Measurements from ENCODE around the gene NOVA2. TPM values are rescaled to one million over a fixed set of nuclear protein-coding genes. Genes with fewer than 3 reads are reported as not detected.

NOVA2 gene
- polyA plus RNA-seq, 1 of the 3 experiments (the other 2 are of a cell fraction) = 1.9 TPM

- no peak for TF ChIP-seq EZH2phosphoT487 (IDR thresholded peaks at IDR 0.05; ENCODE audit: borderline replicate concordance, low read depth)
- no peak for TF ChIP-seq USF2 (IDR thresholded peaks at IDR 0.05; ENCODE audit: borderline replicate concordance, low read depth, low read length)
- no peak for TF ChIP-seq TCF12 (IDR thresholded peaks at IDR 0.05)
- TF ChIP-seq TAF1 (IDR thresholded peaks at IDR 0.05; ENCODE audit: borderline replicate concordance, low read depth, low read length) = no peak
- TF ChIP-seq, protein P1, sequence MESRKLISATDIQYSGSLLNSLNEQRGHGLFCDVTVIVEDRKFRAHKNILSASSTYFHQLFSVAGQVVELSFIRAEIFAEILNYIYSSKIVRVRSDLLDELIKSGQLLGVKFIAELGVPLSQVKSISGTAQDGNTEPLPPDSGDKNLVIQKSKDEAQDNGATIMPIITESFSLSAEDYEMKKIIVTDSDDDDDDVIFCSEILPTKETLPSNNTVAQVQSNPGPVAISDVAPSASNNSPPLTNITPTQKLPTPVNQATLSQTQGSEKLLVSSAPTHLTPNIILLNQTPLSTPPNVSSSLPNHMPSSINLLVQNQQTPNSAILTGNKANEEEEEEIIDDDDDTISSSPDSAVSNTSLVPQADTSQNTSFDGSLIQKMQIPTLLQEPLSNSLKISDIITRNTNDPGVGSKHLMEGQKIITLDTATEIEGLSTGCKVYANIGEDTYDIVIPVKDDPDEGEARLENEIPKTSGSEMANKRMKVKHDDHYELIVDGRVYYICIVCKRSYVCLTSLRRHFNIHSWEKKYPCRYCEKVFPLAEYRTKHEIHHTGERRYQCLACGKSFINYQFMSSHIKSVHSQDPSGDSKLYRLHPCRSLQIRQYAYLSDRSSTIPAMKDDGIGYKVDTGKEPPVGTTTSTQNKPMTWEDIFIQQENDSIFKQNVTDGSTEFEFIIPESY (IDR thresholded peaks at IDR 0.05; ENCODE audit: borderline replicate concordance, low read depth) = no peak
- TF ChIP-seq FOSL2 (IDR thresholded peaks at IDR 0.05; ENCODE audit: borderline replicate concordance, low read depth) = no peak
- TF ChIP-seq MXI1 (IDR thresholded peaks at IDR 0.05; ENCODE audit: low read depth, low read length) = no peak
- TF ChIP-seq MEF2A (IDR thresholded peaks at IDR 0.05; ENCODE audit: borderline replicate concordance, low read depth) = no peak
- no peak overlapping the region for H3K4me3 ChIP-seq (ENCODE audit: low read depth in 2 of 2, low read length in 1 of 2)
- WGBS (ENCODE audit: low lambda C conversion rate) = 85% methylated on average over 10 of the region's 10 CpGs
- peaks cover 0 to 8% of the 10 kb centered on the region in 2 experiments; a peak in 1 of 4 replicates for H3K4me1 ChIP-seq (ENCODE audit: control insufficient read depth in 1 of 2, insufficient read depth in 2 of 2, low read depth in 1 of 2, low read length in 1 of 2)
- no peak overlapping the region for H2AFZ ChIP-seq (ENCODE audit: low read depth)
- H3K9me2 ChIP-seq = no peaks in the 10 kb centered on the region
- ChIA-PET CTCF (interaction anchor here (0.7 kb wide), 1 partner anchor 107 kb away, joined by 3 read pairs; no protein-coding TSS in a partner anchor), POLR2A (no interaction called here)
- H3K27me3 ChIP-seq (ENCODE audit: insufficient read depth) = no peaks in the 10 kb centered on the region
- H3K36me3 ChIP-seq (replicated peaks in 1 of 2; ENCODE audit: control insufficient read depth in 1 of 2, insufficient read depth in 2 of 2, low read length in 1 of 2) = peaks cover 0 to 5% of the 10 kb centered on the region in 2 experiments
- no peaks in the 10 kb centered on the region for H4K20me1 ChIP-seq (ENCODE audit: insufficient read depth)
- H3K9me3 ChIP-seq = no peaks in the 10 kb centered on the region
- no peak for DNase-seq
- H3F3A ChIP-seq (replicated peaks; ENCODE audit: insufficient read depth) = peaks cover 13% of the 10 kb centered on the region
- H3K79me2 ChIP-seq (ENCODE audit: insufficient read depth) = peaks cover 5% of the 10 kb centered on the region; the same call in 1 of the 2 replicates
- no peak overlapping the region for H3K9ac ChIP-seq
- H3K4me2 ChIP-seq = no peak overlapping the region
- no peak overlapping the region for H3K27ac ChIP-seq (ENCODE audit: low read depth in 2 of 2, low read length in 1 of 2)
Observed at GRCh38 chr19:45905011-45905410, 68.7 kb downstream of the NOVA2 start.

- TF ChIP-seq SIN3A (IDR thresholded peaks at IDR 0.05; ENCODE audit: borderline replicate concordance, low read depth, low read length) (0 out of 2 replicates have a peak, but pooled peaks have one; percentile 23), RAD21 (IDR thresholded peaks at IDR 0.05; ENCODE audit: low read length) (no peak), RCOR1 (IDR thresholded peaks at IDR 0.05; ENCODE audit: low read length) (no peak), MXI1 (IDR thresholded peaks at IDR 0.05; ENCODE audit: low read depth, low read length) (peak; percentile 90), RXRA (IDR thresholded peaks at IDR 0.05; ENCODE audit: borderline replicate concordance, low read depth) (no peak), FOXM1 (IDR thresholded peaks at IDR 0.05; ENCODE audit: low read depth) (no peak), ELF1 (IDR thresholded peaks at IDR 0.05) (peak; percentile 44; the same call in 1 of the 2 replicates), POLR2AphosphoS5 (IDR thresholded peaks at IDR 0.05; ENCODE audit: low read depth, low read length) (peak; percentile 84), NRF1 (IDR thresholded peaks at IDR 0.05; ENCODE audit: low read depth, low read length) (peak; percentile 99)
- Histone ChIP-seq H3K9me2 (no peaks in the 10 kb centered on the region), H3K36me3 (replicated peaks in 1 of 2; ENCODE audit: control insufficient read depth in 1 of 2, insufficient read depth in 2 of 2, low read length in 1 of 2) (peaks cover 3 to 17% of the 10 kb centered on the region in 2 experiments), H3F3A (replicated peaks; ENCODE audit: insufficient read depth) (peaks cover 13% of the 10 kb centered on the region), H3K27me3 (ENCODE audit: insufficient read depth) (no peaks in the 10 kb centered on the region), H2AFZ (ENCODE audit: low read depth) (peak overlapping the region; percentile 84; the same call in 1 of the 2 replicates), H3K4me2 (peak overlapping the region; percentile 85), H3K4me3 (ENCODE audit: low read depth in 2 of 2, low read length in 1 of 2) (peak overlapping the region; percentile 60 to 82), H3K27ac (ENCODE audit: low read depth in 2 of 2, low read length in 1 of 2) (peak overlapping the region; percentile 80 to 91), H3K79me2 (ENCODE audit: insufficient read depth) (peaks cover 5% of the 10 kb centered on the region; the same call in 1 of the 2 replicates), H3K9ac (peak overlapping the region; percentile 49; the same call in 1 of the 2 replicates), H4K20me1 (ENCODE audit: insufficient read depth) (no peaks in the 10 kb centered on the region), H3K9me3 (no peaks in the 10 kb centered on the region), H3K4me1 (ENCODE audit: control insufficient read depth in 1 of 2, insufficient read depth in 2 of 2, low read depth in 1 of 2, low read length in 1 of 2) (peaks cover 0 to 8% of the 10 kb centered on the region in 2 experiments; a peak in 1 of 4 replicates)
- POLR2A ChIA-PET = interaction anchor here (0.6 to 3.2 kb wide), 7 partner anchors 11 to 92 kb away, joined by 3 to 19 read pairs (median 4); partner anchors contain the start of genes CCDC61 and IRF2BP1
- 10% methylated on average over 23 of the region's 73 CpGs for whole genome bisulfite sequencing (ENCODE audit: low lambda C conversion rate)
- peak; percentile 100 for DNase-seq
- CTCF ChIA-PET = interaction anchor here (0.9 to 3.7 kb wide), 15 partner anchors 10 to 126 kb away, joined by 3 to 15 read pairs (median 3); partner anchors contain the start of genes FOXA3, IRF2BP1, NANOS2 and SYMPK
Observed at GRCh38 chr19:45902651-45903625, 70.7 kb downstream of the NOVA2 start.
